HEK293 (cell line): ENCODE results near the gene PIK3C2A.

Source experiments
- FEZF1 ChIP-seq: fragments of 450-650 bp; formaldehyde crosslinking; IDR thresholded peaks from 2 replicates; pipeline ENCODE4 v1.5.1; 2016; ENCODE audit warnings: missing biosample characterization, missing genetic modification characterization
- GLIS1 ChIP-seq: fragments of 450-650 bp; formaldehyde crosslinking; IDR thresholded peaks from 2 replicates; pipeline ENCODE4 v1.5.1; 2016; ENCODE audit warnings: missing biosample characterization, missing genetic modification characterization
- OSR2 ChIP-seq: fragments of 450-650 bp; formaldehyde crosslinking; IDR thresholded peaks from 2 replicates; pipeline ENCODE4 v1.5.1; 2016; ENCODE audit warnings: missing biosample characterization, missing genetic modification characterization
- OVOL3 ChIP-seq: fragments of 450-650 bp; formaldehyde crosslinking; IDR thresholded peaks from 2 replicates; pipeline ENCODE4 v1.5.1; 2016; ENCODE audit warnings: missing biosample characterization, missing genetic modification characterization
- SALL2 ChIP-seq: fragments of 450-650 bp; formaldehyde crosslinking; IDR thresholded peaks from 2 replicates; pipeline ENCODE4 v1.5.0; 2017; ENCODE audit warnings: missing biosample characterization, mild to moderate bottlenecking, missing genetic modification characterization, borderline replicate concordance
- ZBTB20 ChIP-seq: fragments of 450-650 bp; formaldehyde crosslinking; IDR thresholded peaks from 2 replicates; pipeline ENCODE4 v1.5.1; 2016; ENCODE audit warnings: missing biosample characterization, missing genetic modification characterization
- ZNF112 ChIP-seq: fragments of 450-650 bp; formaldehyde crosslinking; IDR thresholded peaks from 2 replicates; pipeline ENCODE4 v1.5.0; 2017; ENCODE audit warnings: missing biosample characterization, missing genetic modification characterization
- ZNF174 ChIP-seq: fragments of 450-650 bp; formaldehyde crosslinking; IDR thresholded peaks from 2 replicates; pipeline ENCODE4 v1.5.0; 2017; ENCODE audit warnings: missing biosample characterization, mild to moderate bottlenecking, missing genetic modification characterization
- ZNF175 ChIP-seq: fragments of 450-650 bp; formaldehyde crosslinking; IDR thresholded peaks from 2 replicates; pipeline ENCODE4 v1.5.1; 2016; ENCODE audit warnings: missing biosample characterization, missing genetic modification characterization
- ZNF19 ChIP-seq: fragments of 450-650 bp; formaldehyde crosslinking; IDR thresholded peaks from 2 replicates; pipeline ENCODE4; 2016; ENCODE audit warnings: missing biosample characterization, missing genetic modification characterization, low read depth
- ZNF202 ChIP-seq: fragments of 450-650 bp; formaldehyde crosslinking; IDR thresholded peaks from 2 replicates; pipeline ENCODE4 v1.5.1; 2016; ENCODE audit warnings: missing biosample characterization, missing genetic modification characterization, borderline replicate concordance
- ZNF24 ChIP-seq: fragments of 450-650 bp; formaldehyde crosslinking; IDR thresholded peaks from 2 replicates; pipeline ENCODE4 v1.5.1; 2016; ENCODE audit warnings: missing biosample characterization, missing genetic modification characterization
- ZNF335 ChIP-seq: fragments of 450-650 bp; formaldehyde crosslinking; conservative IDR thresholded peaks from 2 replicates; pipeline ENCODE4 v1.5.1; 2016; ENCODE audit warnings: missing biosample characterization, missing genetic modification characterization
- ZNF341 ChIP-seq: fragments of 450-650 bp; formaldehyde crosslinking; IDR thresholded peaks from 2 replicates; pipeline ENCODE4; 2016; ENCODE audit warnings: low read depth, missing biosample characterization, missing genetic modification characterization
- ZNF404 ChIP-seq: fragments of 450-650 bp; formaldehyde crosslinking; IDR thresholded peaks from 2 replicates; pipeline ENCODE4 v1.5.1; 2017; ENCODE audit warnings: missing biosample characterization, missing genetic modification characterization
- ZNF488 ChIP-seq: fragments of 450-650 bp; formaldehyde crosslinking; IDR thresholded peaks from 2 replicates; pipeline ENCODE4 v1.5.1; 2016; ENCODE audit warnings: missing biosample characterization, missing genetic modification characterization
- ZNF530 ChIP-seq: fragments of 450-650 bp; formaldehyde crosslinking; IDR thresholded peaks from 2 replicates; pipeline ENCODE4 v1.5.1; 2016; ENCODE audit warnings: low read depth, missing biosample characterization, missing genetic modification characterization
- ZNF548 ChIP-seq: fragments of 450-650 bp; formaldehyde crosslinking; IDR thresholded peaks from 2 replicates; pipeline ENCODE4 v1.5.1; 2016; ENCODE audit warnings: missing biosample characterization, missing genetic modification characterization
- ZNF549 ChIP-seq: fragments of 450-650 bp; IDR thresholded peaks from 2 replicates; pipeline ENCODE4 v1.5.1; 2018; ENCODE audit warnings: missing biosample characterization, missing genetic modification characterization, mild to moderate bottlenecking, inconsistent platforms, moderate library complexity
- ZNF571 ChIP-seq: fragments of 450-650 bp; formaldehyde crosslinking; IDR thresholded peaks from 2 replicates; pipeline ENCODE4 v1.5.0; 2017; ENCODE audit warnings: missing biosample characterization, missing genetic modification characterization
- ZNF701 ChIP-seq: fragments of 450-650 bp; formaldehyde crosslinking; IDR thresholded peaks from 2 replicates; pipeline ENCODE4 v1.5.1; 2016; ENCODE audit warnings: missing biosample characterization, missing genetic modification characterization
- ZNF777 ChIP-seq: fragments of 450-650 bp; formaldehyde crosslinking; IDR thresholded peaks from 2 replicates; pipeline ENCODE4 v1.5.1; 2017; ENCODE audit warnings: missing biosample characterization, missing genetic modification characterization, borderline replicate concordance
- ZNF785 ChIP-seq: fragments of 450-650 bp; formaldehyde crosslinking; IDR thresholded peaks from 2 replicates; pipeline ENCODE4 v1.5.1; 2016; ENCODE audit warnings: missing biosample characterization, missing genetic modification characterization
- ZSCAN16 ChIP-seq: fragments of 450-650 bp; formaldehyde crosslinking; IDR thresholded peaks from 2 replicates; pipeline ENCODE4 v1.5.1; 2016; ENCODE audit warnings: missing biosample characterization, missing genetic modification characterization
- ZSCAN30 ChIP-seq: fragments of 450-650 bp; IDR thresholded peaks from 2 replicates; pipeline ENCODE4 v1.5.1; 2018; ENCODE audit warnings: missing biosample characterization, mild to moderate bottlenecking, missing genetic modification characterization, moderate library complexity
- TF ChIP-seq, protein P1 (sequence below): fragments of 450-650 bp; IDR thresholded peaks from 2 replicates; pipeline ENCODE4 v1.5.1; 2018; ENCODE audit warnings: missing biosample characterization, mild to moderate bottlenecking, missing genetic modification characterization
- TF ChIP-seq, protein P2 (sequence below): fragments of 450-650 bp; formaldehyde crosslinking; IDR thresholded peaks from 2 replicates; pipeline ENCODE4 v1.5.1; 2016; ENCODE audit warnings: missing biosample characterization, missing genetic modification characterization, borderline replicate concordance
- TF ChIP-seq, protein P3 (sequence below): fragments of 450-650 bp; IDR thresholded peaks from 2 replicates; pipeline ENCODE4 v1.5.1; 2018; ENCODE audit warnings: missing biosample characterization, missing genetic modification characterization
- TF ChIP-seq, protein P4 (sequence below): sonication (generic); formaldehyde crosslinking; IDR thresholded peaks from 2 replicates; pipeline ENCODE4 v1.8.1; 2022; ENCODE audit warnings: mild to moderate bottlenecking, moderate library complexity, missing genetic modification reagents
- TF ChIP-seq, protein P5 (sequence below): fragments of 450-650 bp; formaldehyde crosslinking; IDR thresholded peaks from 2 replicates; pipeline ENCODE4 v1.5.1; 2016; ENCODE audit warnings: missing biosample characterization, missing genetic modification characterization

Gene PIK3C2A

DNA sequence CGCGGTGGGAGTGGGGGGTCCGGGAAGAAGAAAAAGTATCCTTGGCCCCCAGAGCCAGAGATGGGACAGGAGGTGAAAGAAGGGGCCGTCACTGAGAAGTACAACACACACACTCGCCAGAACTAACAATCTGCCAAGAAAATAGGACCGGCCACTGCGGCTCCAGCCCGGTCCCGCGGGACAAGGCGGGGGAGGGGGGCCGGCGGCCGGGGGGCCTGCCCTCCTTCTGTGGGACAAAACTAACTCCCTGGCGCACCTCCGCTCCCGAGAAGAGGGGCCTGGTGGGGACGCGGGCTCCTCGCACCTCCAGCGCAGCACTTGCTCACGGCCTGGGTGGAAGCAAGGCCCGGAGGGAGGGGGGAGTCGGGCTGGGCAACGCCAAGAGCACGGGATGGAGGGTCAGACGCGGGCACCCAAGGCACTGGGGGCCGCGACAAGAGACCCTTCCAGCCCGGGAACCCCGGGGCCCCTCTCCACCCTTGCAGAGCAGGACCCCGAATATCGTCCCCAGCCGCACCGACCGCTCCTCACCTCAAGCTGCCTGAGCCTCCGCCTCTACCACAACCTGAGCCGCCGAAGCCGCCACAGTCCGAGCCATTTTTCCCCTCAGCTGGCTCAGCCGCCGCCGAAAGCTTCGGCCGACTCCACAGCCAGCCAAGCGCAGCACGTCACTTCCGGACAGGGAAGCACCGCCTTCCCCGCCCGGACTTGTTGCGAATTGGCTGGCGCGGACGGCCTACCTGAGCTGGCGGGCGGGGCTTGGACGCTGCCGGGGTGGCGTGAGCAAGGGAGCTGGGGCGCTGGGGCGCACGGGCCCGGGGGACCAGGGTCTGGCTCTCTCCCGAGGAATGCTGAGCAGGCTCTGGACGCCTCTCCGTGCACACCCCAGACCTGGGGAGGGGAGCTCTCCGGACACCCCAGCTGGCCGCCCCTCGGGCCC lies at the start of gene PIK3C2A (continued):
- TF ChIP-seq, protein P1, sequence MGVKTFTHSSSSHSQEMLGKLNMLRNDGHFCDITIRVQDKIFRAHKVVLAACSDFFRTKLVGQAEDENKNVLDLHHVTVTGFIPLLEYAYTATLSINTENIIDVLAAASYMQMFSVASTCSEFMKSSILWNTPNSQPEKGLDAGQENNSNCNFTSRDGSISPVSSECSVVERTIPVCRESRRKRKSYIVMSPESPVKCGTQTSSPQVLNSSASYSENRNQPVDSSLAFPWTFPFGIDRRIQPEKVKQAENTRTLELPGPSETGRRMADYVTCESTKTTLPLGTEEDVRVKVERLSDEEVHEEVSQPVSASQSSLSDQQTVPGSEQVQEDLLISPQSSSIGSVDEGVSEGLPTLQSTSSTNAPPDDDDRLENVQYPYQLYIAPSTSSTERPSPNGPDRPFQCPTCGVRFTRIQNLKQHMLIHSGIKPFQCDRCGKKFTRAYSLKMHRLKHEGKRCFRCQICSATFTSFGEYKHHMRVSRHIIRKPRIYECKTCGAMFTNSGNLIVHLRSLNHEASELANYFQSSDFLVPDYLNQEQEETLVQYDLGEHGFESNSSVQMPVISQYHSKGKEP (tag by site-specific recombination): no peak
- TF ChIP-seq ZNF488 (tag by site-specific recombination) (no peak), ZNF175 (tag by site-specific recombination) (no peak), SALL2 (tag by site-specific recombination) (no peak), ZNF335 (tag by site-specific recombination) (peak; percentile 88), ZNF174 (no peak), ZNF549 (tag by site-specific recombination) (no peak), ZSCAN16 (tag by site-specific recombination) (no peak), ZNF777 (tag by site-specific recombination) (no peak), OSR2 (tag by site-specific recombination) (no peak), ZNF112 (no peak), ZNF202 (tag by site-specific recombination) (no peak), ZNF571 (tag by site-specific recombination) (no peak), ZNF19 (tag by site-specific recombination) (no peak), GLIS1 (tag by site-specific recombination) (no peak; the same call in 1 of the 2 replicates), ZBTB20 (tag by site-specific recombination) (no peak), ZNF785 (no peak), ZNF701 (no peak), ZNF548 (tag by site-specific recombination) (no peak), ZNF341 (tag by site-specific recombination) (peak; percentile 47), ZNF404 (tag by site-specific recombination) (no peak), OVOL3 (tag by site-specific recombination) (no peak), ZNF24 (tag by site-specific recombination) (no peak), ZNF530 (tag by site-specific recombination) (no peak), FEZF1 (tag by site-specific recombination) (no peak), ZSCAN30 (tag by site-specific recombination) (0 out of 2 replicates have a peak, but pooled peaks have one; percentile 24)
- TF ChIP-seq, protein P2, sequence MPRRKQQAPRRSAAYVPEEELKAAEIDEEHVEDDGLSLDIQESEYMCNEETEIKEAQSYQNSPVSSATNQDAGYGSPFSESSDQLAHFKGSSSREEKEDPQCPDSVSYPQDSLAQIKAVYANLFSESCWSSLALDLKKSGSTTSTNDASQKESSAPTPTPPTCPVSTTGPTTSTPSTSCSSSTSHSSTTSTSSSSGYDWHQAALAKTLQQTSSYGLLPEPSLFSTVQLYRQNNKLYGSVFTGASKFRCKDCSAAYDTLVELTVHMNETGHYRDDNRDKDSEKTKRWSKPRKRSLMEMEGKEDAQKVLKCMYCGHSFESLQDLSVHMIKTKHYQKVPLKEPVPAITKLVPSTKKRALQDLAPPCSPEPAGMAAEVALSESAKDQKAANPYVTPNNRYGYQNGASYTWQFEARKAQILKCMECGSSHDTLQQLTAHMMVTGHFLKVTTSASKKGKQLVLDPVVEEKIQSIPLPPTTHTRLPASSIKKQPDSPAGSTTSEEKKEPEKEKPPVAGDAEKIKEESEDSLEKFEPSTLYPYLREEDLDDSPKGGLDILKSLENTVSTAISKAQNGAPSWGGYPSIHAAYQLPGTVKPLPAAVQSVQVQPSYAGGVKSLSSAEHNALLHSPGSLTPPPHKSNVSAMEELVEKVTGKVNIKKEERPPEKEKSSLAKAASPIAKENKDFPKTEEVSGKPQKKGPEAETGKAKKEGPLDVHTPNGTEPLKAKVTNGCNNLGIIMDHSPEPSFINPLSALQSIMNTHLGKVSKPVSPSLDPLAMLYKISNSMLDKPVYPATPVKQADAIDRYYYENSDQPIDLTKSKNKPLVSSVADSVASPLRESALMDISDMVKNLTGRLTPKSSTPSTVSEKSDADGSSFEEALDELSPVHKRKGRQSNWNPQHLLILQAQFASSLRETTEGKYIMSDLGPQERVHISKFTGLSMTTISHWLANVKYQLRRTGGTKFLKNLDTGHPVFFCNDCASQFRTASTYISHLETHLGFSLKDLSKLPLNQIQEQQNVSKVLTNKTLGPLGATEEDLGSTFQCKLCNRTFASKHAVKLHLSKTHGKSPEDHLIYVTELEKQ (tag by site-specific recombination): no peak
- TF ChIP-seq, protein P3, sequence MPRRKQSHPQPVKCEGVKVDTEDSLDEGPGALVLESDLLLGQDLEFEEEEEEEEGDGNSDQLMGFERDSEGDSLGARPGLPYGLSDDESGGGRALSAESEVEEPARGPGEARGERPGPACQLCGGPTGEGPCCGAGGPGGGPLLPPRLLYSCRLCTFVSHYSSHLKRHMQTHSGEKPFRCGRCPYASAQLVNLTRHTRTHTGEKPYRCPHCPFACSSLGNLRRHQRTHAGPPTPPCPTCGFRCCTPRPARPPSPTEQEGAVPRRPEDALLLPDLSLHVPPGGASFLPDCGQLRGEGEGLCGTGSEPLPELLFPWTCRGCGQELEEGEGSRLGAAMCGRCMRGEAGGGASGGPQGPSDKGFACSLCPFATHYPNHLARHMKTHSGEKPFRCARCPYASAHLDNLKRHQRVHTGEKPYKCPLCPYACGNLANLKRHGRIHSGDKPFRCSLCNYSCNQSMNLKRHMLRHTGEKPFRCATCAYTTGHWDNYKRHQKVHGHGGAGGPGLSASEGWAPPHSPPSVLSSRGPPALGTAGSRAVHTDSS (tag by site-specific recombination): no peak
- TF ChIP-seq, protein P4, sequence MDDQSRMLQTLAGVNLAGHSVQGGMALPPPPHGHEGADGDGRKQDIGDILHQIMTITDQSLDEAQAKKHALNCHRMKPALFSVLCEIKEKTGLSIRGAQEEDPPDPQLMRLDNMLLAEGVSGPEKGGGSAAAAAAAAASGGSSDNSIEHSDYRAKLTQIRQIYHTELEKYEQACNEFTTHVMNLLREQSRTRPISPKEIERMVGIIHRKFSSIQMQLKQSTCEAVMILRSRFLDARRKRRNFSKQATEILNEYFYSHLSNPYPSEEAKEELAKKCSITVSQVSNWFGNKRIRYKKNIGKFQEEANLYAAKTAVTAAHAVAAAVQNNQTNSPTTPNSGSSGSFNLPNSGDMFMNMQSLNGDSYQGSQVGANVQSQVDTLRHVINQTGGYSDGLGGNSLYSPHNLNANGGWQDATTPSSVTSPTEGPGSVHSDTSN (CRISPR knock-in tag): peak; percentile 72
- TF ChIP-seq, protein P5, sequence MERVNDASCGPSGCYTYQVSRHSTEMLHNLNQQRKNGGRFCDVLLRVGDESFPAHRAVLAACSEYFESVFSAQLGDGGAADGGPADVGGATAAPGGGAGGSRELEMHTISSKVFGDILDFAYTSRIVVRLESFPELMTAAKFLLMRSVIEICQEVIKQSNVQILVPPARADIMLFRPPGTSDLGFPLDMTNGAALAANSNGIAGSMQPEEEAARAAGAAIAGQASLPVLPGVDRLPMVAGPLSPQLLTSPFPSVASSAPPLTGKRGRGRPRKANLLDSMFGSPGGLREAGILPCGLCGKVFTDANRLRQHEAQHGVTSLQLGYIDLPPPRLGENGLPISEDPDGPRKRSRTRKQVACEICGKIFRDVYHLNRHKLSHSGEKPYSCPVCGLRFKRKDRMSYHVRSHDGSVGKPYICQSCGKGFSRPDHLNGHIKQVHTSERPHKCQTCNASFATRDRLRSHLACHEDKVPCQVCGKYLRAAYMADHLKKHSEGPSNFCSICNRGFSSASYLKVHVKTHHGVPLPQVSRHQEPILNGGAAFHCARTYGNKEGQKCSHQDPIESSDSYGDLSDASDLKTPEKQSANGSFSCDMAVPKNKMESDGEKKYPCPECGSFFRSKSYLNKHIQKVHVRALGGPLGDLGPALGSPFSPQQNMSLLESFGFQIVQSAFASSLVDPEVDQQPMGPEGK (tag by site-specific recombination): peak; percentile 85
